Measurements from ENCODE around the gene ELK4.

DNA sequence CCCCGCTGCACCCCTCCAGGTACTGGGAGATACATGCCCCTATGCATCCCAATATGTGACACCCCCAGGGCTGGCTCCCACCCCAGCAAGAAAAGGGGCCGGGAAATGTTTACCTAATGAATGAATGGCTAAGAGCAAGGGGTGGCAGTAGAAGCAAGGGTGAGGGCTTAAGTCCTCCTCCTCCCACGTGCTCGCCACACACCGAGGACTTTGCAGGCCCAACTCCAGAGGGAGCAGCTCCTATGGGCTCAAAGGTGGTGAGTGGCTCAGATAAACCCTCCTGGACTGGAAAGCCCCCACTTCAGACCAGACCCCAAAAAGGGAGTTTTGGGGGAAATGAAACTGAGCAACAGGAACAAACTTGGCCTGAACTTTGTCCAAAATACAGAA lies 37.1 kb upstream of the ELK4 start:
- TF ChIP-seq, protein P1, sequence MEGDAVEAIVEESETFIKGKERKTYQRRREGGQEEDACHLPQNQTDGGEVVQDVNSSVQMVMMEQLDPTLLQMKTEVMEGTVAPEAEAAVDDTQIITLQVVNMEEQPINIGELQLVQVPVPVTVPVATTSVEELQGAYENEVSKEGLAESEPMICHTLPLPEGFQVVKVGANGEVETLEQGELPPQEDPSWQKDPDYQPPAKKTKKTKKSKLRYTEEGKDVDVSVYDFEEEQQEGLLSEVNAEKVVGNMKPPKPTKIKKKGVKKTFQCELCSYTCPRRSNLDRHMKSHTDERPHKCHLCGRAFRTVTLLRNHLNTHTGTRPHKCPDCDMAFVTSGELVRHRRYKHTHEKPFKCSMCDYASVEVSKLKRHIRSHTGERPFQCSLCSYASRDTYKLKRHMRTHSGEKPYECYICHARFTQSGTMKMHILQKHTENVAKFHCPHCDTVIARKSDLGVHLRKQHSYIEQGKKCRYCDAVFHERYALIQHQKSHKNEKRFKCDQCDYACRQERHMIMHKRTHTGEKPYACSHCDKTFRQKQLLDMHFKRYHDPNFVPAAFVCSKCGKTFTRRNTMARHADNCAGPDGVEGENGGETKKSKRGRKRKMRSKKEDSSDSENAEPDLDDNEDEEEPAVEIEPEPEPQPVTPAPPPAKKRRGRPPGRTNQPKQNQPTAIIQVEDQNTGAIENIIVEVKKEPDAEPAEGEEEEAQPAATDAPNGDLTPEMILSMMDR (IDR thresholded peaks at IDR 0.05; ENCODE audit: low read depth, low read length) = peak; percentile 46
- TF ChIP-seq EZH2phosphoT487 (IDR thresholded peaks at IDR 0.05; ENCODE audit: low read depth) = no peak

All from OCI-LY3 (cell line).